NCI-H2107 (cell line): ENCODE data around the gene CLCF1.

Experiments used
- DNase-seq: peaks from one replicate; lab custom pipeline; 2025; lab: John Stamatoyannopoulos, UW

Gene CLCF1

GRCh38 chr11:67372993-67373647, at the start of gene CLCF1:
TSS of gene CLCF1 (minus strand) at chr11:67373598. CDS start at chr11:67373539, 59 bp downstream.
- DNase-seq: no peak

- no peak for DNase-seq
Measured at GRCh38 chr11:67422891-67423290, 49.5 kb upstream of the CLCF1 start.

GRCh38 chr11:67421430-67422031, 48.1 kb upstream of the CLCF1 start:
- no peak for DNase-seq

GRCh38 chr11:67420646-67421429, 47.4 kb upstream of the CLCF1 start:
- DNase-seq: peak; percentile 88

GRCh38 chr11:67420147-67420645, 46.8 kb upstream of the CLCF1 start:
- no peak for DNase-seq

- no peak for DNase-seq
Measured at GRCh38 chr11:67419325-67420049, 46.1 kb upstream of the CLCF1 start.

- DNase-seq: no peak
Measured at GRCh38 chr11:67418476-67419281, 45.3 kb upstream of the CLCF1 start.

- DNase-seq: no peak
Measured at GRCh38 chr11:67417425-67417824, 44.0 kb upstream of the CLCF1 start.

GRCh38 chr11:67416416-67417335, 43.3 kb upstream of the CLCF1 start:
- no peak for DNase-seq

- no peak for DNase-seq
Measured at GRCh38 chr11:67415501-67416304, 42.3 kb upstream of the CLCF1 start, which contains the start of gene CARNS1. TSS of gene CARNS1 (plus strand) at chr11:67415678. CDS start at chr11:67416200, 522 bp downstream.

- DNase-seq: no peak
Measured at GRCh38 chr11:67413266-67413849, 40.0 kb upstream of the CLCF1 start.

- no peak for DNase-seq
Measured at GRCh38 chr11:67412495-67413179, 39.2 kb upstream of the CLCF1 start.

- no peak for DNase-seq
Measured at GRCh38 chr11:67411785-67412152, 38.4 kb upstream of the CLCF1 start.

- no peak for DNase-seq
Measured at GRCh38 chr11:67410984-67411784, 37.8 kb upstream of the CLCF1 start.

GRCh38 chr11:67410369-67410831, 37.0 kb upstream of the CLCF1 start:
- no peak for DNase-seq

- no peak for DNase-seq
Measured at GRCh38 chr11:67409781-67410368, 36.5 kb upstream of the CLCF1 start.

- no peak for DNase-seq
Measured at GRCh38 chr11:67409261-67409666, 35.9 kb upstream of the CLCF1 start.
